GM18873 (cell line): ENCODE measurements around the gene TTLL9.

Experiments used
- ATAC-seq: cut with Tn5 transposase; IDR thresholded peaks from one replicate; pipeline ENCODE4 v1.9.1; 2021; ENCODE audit warnings: mild to moderate bottlenecking, moderate library complexity, moderate number of reproducible peaks; ENCODE audit not compliant: unreplicated experiment, low FRiP score

Gene TTLL9

GRCh38 chr20:31877684-31878083 lies 7.2 kb downstream of the TTLL9 start:
- ATAC-seq = no peak

GRCh38 chr20:31879143-31879987 lies 8.9 kb downstream of the TTLL9 start:
- peak; percentile 43 for ATAC-seq

- ATAC-seq = no peak
Observed at GRCh38 chr20:31881945-31882344, 11.5 kb downstream of the TTLL9 start.

GRCh38 chr20:31883829-31884228 lies 13.4 kb downstream of the TTLL9 start:
- no peak for ATAC-seq

GRCh38 chr20:31890646-31891045 lies 20.2 kb downstream of the TTLL9 start:
- ATAC-seq = no peak

- peak; percentile 85 for ATAC-seq
Observed at GRCh38 chr20:31894980-31895675, 24.7 kb downstream of the TTLL9 start.

GRCh38 chr20:31896049-31896448 lies 25.6 kb downstream of the TTLL9 start:
- ATAC-seq = no peak

- ATAC-seq = no peak
Observed at GRCh38 chr20:31897541-31897940, 27.1 kb downstream of the TTLL9 start.

GRCh38 chr20:31901615-31902014 lies 31.2 kb downstream of the TTLL9 start:
- ATAC-seq = no peak

- no peak for ATAC-seq
Observed at GRCh38 chr20:31903627-31904386, 33.4 kb downstream of the TTLL9 start.

GRCh38 chr20:31906001-31906400 lies 35.6 kb downstream of the TTLL9 start:
- no peak for ATAC-seq

- ATAC-seq = no peak
Observed at GRCh38 chr20:31907046-31907445, 36.6 kb downstream of the TTLL9 start.

GRCh38 chr20:31908016-31908415 lies 37.6 kb downstream of the TTLL9 start:
- no peak for ATAC-seq

- no peak for ATAC-seq
Observed at GRCh38 chr20:31908424-31908823, 38.0 kb downstream of the TTLL9 start.

GRCh38 chr20:31909253-31910070 lies 39.0 kb downstream of the TTLL9 start:
- no peak for ATAC-seq

GRCh38 chr20:31910071-31910803 lies 39.8 kb downstream of the TTLL9 start:
- ATAC-seq = no peak

GRCh38 chr20:31913431-31914157 lies 43.2 kb downstream of the TTLL9 start:
- ATAC-seq = no peak

- no peak for ATAC-seq
Observed at GRCh38 chr20:31914170-31914569, 43.7 kb downstream of the TTLL9 start.
